Measurements from ENCODE around the gene CDH10.

DNA sequence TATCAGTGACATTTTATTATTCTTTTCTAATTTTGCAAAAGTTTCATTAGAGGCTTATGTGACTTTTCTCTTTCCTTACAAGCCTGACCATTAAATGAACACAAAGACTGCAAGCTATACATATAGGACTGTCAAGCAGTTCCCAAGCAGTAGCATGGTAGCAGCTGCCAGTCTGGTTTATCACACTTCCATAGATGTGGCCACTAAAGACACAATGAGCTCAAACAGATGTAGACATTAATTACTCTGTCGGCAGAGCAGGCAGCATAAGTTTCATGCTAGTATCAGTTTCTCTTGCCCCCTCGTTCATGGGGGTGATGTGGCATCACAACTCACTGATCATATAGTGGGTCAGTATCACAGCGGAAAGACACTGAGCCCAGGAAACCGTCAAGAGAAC is 89.5 kb downstream of the CDH10 start:
- TF ChIP-seq, protein P1, sequence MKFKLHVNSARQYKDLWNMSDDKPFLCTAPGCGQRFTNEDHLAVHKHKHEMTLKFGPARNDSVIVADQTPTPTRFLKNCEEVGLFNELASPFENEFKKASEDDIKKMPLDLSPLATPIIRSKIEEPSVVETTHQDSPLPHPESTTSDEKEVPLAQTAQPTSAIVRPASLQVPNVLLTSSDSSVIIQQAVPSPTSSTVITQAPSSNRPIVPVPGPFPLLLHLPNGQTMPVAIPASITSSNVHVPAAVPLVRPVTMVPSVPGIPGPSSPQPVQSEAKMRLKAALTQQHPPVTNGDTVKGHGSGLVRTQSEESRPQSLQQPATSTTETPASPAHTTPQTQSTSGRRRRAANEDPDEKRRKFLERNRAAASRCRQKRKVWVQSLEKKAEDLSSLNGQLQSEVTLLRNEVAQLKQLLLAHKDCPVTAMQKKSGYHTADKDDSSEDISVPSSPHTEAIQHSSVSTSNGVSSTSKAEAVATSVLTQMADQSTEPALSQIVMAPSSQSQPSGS (CRISPR knock-in tag; IDR thresholded peaks at IDR 0.05; ENCODE audit: borderline replicate concordance, low read depth), result no peak
- TF ChIP-seq, protein P2, sequence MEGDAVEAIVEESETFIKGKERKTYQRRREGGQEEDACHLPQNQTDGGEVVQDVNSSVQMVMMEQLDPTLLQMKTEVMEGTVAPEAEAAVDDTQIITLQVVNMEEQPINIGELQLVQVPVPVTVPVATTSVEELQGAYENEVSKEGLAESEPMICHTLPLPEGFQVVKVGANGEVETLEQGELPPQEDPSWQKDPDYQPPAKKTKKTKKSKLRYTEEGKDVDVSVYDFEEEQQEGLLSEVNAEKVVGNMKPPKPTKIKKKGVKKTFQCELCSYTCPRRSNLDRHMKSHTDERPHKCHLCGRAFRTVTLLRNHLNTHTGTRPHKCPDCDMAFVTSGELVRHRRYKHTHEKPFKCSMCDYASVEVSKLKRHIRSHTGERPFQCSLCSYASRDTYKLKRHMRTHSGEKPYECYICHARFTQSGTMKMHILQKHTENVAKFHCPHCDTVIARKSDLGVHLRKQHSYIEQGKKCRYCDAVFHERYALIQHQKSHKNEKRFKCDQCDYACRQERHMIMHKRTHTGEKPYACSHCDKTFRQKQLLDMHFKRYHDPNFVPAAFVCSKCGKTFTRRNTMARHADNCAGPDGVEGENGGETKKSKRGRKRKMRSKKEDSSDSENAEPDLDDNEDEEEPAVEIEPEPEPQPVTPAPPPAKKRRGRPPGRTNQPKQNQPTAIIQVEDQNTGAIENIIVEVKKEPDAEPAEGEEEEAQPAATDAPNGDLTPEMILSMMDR (IDR thresholded peaks at IDR 0.05), result no peak
- TF ChIP-seq JUN (CRISPR knock-in tag; IDR thresholded peaks at IDR 0.05) (no peak), OVOL2 (CRISPR knock-in tag; IDR thresholded peaks at IDR 0.05; ENCODE audit: borderline replicate concordance) (no peak)
- TF ChIP-seq, protein P3, sequence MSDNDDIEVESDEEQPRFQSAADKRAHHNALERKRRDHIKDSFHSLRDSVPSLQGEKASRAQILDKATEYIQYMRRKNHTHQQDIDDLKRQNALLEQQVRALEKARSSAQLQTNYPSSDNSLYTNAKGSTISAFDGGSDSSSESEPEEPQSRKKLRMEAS (CRISPR knock-in tag; IDR thresholded peaks at IDR 0.05), result no peak
- TF ChIP-seq, protein P4, sequence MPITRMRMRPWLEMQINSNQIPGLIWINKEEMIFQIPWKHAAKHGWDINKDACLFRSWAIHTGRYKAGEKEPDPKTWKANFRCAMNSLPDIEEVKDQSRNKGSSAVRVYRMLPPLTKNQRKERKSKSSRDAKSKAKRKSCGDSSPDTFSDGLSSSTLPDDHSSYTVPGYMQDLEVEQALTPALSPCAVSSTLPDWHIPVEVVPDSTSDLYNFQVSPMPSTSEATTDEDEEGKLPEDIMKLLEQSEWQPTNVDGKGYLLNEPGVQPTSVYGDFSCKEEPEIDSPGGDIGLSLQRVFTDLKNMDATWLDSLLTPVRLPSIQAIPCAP (CRISPR knock-in tag; IDR thresholded peaks at IDR 0.05), result no peak
